HG03442 (cell line): ENCODE data around the gene TRERF1.
A peak's percentile ranks its signal among the peaks of the same experiment; 100 is the strongest.
"Not testable (repeated sequence)": the region's sequence is repeated elsewhere in the genome, so short reads cannot be mapped to it uniquely, and the experiment has no call there.

Experiments used
- ATAC-seq: cut with Tn5 transposase; IDR thresholded peaks from one replicate; pipeline ENCODE4 v1.9.1; 2021; ENCODE audit warnings: mild to moderate bottlenecking, moderate library complexity; ENCODE audit not compliant: unreplicated experiment

The TRERF1 gene

DNA sequence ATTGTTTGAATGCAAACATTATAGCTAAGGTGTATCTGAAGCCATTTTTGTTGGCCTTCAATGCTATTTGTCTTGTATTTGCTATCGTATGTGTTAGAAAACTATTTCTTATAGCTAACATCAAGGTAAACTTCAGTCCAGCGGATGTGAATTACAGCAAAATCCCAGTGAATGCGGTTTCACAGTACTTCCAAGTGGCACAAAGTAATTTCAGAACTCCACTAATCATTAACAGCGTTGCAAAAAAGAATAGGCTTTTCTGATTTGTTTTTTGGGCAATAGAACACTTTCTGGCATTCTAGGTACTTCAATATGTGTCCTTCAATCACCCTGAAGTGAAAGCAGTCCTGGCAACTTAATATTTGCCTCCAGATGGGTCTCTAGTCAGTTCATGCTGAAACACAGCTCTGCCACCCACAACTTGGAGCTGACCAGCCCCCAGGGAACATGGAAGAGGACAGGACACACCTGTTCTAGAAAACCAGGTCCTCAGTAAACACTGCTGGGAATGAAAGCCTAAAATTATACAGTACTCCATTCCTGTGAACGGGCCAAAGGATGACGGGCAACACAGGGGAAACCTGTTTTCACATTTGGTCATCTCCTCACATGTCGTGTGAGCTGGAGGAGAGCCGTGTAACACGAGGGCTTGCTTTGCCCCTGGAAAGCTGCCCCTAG lies 224.4 kb downstream of the TRERF1 start:
- ATAC-seq, result no peak

DNA sequence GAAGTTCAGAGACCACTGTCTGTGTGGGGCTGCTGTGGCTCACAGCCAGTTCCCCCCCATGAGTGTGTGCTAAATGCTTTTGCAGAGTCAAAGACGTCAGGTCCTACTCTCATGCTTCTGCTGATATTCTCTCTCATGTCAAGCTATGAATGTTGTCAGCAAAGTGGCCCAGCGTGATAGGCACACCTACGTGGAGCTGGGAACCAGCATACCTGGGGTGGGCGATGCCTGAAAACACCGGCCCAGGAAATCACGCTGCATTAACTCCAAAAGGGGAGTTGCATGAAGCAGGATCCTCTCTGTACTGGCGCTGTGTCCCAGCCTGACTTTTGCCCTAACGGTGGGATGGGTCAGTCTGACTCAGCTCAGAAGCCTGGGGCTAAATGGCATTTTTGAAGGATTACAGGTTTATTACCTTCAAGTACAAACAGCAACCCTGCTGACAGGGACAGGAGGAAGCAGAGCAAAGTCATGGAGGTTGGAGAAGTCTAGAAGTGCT lies 225.0 kb downstream of the TRERF1 start:
- ATAC-seq, result no peak

DNA sequence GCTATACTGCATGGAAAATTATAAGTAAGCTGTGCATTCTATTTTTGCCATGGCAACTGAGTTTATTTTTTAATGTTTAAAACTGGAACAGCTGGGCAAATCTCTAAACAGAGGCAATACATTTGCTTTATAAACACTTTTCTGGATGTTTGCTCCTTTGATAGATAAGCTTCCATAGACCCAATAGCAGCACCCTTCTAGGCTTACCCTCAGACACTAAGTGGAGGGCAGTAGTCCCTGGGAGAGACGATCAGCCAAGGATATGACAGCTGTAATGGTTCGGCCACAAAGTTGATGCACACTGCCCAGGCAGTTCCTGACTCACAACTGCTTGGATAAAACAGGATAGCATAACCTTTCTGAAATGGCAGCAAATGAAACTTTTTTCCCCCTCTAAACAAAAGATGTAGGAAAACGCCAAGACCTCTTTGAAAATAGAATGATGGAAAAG lies 225.5 kb downstream of the TRERF1 start:
- no peak for ATAC-seq

DNA sequence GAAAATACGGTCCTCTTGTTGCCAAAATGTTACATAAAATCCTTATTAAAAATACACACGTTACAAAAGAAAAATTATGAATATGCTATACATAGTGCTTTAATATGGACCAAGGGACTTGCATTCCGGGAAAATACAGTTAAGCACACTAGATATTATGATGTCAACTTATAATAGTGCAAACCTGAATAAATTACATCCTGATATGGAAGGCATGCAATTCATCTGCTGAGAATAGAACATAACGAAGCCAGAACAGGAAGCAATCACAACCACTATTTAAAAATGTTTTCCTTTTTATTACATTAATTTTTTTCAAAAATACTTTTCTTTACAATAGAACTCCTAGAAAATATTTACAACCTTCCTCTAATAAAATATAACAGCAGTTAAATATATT lies 226.3 kb downstream of the TRERF1 start:
- ATAC-seq, result no peak

DNA sequence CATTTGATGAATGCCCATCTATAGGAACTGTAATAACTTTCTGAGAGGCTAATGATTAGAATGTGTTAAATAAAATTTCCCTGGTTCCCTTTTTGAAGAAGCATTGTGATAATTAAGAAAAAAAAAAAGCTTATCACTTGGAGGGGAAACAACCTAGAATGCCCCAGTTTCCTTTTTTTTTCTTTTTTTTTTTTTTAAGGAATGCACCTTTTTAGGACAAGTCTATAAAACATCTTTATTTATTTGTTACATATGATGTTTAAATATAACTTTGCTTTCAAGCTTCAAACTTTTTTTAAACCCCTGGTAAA lies 226.7 kb downstream of the TRERF1 start:
- ATAC-seq, result no peak

DNA sequence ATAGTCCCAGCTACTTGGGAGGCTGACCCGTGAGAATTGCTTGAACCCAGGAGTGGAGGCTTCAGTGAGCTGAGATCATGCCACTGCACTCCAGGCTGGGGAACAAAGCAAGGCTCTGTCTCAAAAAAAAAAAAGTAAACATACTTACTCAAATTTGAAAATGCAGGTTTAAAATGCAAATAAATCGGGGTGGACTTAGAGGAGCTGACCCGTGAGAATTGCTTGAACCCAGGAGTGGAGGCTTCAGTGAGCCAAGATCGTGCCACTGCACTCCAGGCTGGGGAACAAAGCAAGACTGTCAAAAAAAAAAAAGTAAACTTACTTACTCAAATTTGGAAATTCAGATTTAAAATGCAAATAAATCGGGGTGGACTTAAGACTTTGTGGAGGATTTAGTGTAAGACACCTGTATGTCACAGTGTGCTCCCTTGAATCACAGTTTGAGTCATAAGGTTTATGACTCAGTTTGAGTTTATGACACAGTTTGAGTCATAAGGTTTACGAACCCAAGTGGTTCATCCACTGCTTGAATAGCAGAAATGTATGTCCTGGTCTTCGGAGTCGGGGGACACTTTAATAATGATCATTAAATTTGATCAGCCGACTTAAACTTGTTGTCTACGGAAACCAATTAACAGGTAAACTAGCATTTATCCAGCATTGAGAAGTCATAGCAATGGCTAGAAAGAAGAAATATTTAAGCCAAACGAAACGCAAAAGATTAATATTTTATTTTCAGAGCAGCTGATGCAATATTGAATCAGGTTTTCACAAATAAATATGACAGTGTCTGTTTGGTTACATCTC lies 227.3 kb downstream of the TRERF1 start:
- peak; percentile 93 for ATAC-seq

DNA sequence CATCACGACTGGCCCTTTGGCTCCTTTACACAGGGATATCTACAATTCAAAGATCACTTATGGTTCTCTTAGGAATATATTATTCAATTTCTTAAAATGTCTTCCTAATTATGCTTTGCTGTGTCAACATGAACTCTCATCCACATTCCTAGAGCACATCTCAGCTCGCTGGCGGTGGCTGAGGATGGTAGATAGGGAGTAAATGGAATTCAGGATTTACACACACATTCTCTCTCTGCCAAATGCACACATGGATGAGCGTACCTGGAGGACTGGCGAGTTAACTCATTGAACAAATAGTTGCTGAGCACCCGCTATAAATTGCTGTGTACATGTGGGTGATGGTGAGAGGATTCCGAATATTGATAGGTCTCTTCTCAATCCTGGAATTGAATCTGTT lies 229.3 kb downstream of the TRERF1 start:
- ATAC-seq, result no peak

DNA sequence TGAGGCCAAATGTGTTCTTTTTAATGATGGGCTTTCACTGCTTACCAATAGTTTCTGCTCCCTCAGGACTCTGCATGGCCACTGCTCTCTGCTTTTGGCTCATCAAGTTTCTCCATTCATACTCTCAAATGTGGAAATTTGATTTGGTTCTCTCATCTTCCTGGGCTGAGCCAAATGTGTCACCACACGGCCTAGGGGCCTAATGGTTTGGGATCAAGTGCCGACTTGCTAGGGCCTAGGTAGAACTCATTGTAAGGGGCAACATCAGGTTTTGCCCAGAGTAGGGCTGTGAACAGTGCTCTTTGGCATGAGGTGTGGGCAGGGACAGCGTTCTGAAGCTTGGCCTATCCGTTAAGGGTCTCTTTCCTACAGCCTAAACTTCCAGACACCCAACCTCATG lies 230.2 kb downstream of the TRERF1 start:
- no peak for ATAC-seq

DNA sequence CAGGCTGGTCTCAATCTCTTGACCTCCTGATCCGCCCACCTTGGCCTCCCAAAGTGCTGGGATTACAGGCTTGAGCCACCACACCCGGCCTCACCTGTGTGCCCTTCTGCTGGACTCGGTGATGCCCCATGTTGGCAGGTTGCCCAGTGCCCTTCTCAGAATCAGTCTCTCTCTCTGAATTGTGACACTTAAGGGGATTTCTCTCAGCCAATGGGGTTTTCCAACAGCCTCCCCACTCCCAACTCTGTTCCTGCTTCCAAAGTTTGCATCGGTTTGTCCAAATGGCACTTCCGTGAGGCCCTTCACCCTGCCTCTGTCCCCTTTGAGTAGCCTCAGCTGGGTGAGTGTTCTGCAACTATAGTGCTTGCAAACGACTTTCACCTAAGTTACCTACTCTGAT lies 230.9 kb downstream of the TRERF1 start:
- no peak for ATAC-seq

DNA sequence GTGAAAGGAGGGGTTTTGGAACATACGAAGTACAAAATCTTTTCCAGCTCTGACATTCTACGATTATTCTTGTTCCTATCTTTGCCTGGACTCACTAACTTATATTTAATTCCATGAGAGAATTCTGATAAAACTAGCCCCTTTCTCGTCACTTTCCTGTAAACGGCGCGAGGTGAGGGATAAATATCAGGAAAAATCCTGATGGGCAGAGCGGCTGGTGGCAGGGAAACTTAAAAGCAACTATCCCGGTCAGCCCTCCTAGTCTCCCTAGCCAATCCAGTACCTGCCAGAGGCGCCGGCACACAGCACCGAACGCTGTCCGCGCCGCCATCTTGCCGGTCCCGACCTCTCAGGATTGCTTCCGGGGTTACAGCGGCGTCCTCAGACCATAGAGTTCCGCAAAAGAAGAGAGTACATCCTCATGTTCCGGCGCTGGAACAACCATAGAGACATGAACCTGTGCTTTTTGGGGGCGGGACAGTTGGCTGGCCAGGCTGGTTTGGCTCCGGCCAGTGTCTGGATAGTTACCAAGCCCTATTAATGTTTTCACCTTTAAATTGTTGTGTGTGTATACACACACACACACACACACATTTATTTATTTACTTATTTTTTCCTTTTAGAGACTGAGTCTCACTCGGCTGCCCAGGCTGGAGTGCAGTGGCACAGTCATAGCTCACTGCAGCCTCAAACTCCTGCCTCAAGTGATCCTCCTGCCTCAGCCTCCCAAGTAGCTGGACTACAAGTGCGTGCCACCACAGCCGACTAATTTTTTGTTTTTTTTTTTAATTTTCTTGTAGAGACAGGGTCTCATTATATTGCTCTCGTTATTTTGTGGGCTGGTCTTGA lies 234.0 kb downstream of the TRERF1 start, which contains the start of gene MRPS10:
Gene MRPS10, minus strand, starts transcription at position 343 of the 849 bp plus-strand sequence. Its CDS starts 12 bp downstream, at position 331.
- peak; percentile 96 for ATAC-seq

DNA sequence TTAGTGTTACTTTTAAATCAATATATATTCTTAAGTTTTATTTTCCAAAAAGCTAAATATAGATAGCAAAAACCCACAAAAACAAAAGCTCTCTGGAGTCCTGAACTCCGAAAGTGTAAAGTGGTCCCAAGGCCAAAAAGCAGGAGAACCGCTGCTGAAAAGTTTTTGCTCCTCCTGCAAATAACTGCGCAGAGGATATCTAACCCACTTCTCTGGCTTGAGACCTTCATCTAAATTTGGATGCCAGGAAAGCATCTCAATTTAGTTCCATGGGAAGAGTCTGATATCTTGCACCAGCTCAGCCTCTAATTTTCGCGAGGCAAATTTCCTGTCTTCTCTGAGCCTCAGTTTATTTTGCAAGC lies 234.6 kb downstream of the TRERF1 start:
- no peak for ATAC-seq

DNA sequence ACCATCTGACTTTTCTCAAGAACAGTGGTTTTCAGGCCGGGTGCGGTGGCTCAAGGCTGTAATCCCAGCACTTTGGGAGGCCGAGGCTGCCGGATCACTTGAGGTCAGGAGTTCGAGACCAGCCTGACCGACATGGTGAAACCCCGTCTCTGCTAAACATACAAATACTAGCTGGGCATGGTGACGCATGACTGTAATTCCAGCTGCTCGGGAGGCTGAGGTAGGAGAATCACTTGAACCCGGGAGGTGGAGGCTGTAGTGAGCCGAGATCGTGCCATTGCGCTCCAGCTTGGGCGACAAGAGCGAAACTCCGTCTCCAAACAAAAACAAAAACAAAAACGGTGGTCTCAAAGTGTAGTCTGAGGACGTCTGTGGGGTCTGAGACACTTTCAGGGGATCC lies 235.2 kb downstream of the TRERF1 start:
- ATAC-seq, result not testable (repeated sequence)

DNA sequence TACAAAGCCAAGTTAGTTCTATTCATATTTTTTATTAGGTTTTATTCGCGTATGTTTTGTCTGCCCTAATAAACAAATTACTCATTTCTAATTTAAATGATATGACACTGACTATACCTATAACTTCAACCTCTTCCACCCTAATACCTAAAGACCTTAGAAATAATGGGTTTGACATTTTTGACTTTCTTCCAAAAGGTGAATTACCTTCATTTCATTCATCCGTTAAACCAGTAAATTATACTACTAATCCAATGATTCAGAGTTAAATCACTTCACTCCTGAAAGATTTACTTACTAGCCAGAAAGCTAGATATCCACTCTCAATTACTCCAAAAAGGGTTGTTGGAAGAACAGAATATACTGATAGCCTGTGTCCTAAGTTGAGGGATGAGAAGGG lies 239.3 kb downstream of the TRERF1 start:
- ATAC-seq, result no peak

DNA sequence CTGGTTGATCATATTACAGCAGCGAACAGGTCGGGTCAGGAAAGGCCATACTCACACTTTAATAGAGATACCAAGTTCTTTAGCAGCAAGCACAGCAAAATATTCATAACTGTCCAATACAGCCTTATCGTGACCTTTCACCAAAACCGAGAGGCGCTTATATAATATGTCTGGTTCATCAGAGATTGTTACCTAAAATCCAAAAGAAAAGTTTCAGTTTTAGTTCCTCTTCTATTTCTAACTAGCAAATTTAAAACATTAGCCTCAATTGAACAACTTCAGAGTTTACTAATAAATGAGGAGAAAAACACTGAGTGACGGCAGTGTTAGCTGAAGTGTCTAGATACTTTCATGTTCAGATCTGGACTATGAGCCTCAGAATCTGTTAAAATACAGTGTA lies 240.0 kb downstream of the TRERF1 start:
- no peak for ATAC-seq

DNA sequence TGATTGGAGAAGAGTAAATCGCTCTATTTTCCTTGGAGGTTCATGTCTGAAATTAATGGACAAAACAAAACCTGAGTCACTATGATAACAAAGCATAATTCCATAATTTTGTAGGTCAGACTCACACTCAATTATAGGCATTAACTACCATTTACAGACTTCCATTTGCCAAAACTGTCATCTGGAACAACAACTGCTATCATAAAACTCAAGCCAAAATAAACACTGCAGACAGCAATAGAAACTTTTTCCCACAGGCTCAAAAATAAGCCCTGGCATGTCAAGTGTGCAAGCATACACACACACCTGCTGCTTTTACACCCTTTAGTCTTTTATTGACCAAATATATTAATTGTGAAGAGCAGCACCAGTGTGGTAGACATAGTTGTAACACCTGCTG lies 241.2 kb downstream of the TRERF1 start:
- no peak for ATAC-seq

DNA sequence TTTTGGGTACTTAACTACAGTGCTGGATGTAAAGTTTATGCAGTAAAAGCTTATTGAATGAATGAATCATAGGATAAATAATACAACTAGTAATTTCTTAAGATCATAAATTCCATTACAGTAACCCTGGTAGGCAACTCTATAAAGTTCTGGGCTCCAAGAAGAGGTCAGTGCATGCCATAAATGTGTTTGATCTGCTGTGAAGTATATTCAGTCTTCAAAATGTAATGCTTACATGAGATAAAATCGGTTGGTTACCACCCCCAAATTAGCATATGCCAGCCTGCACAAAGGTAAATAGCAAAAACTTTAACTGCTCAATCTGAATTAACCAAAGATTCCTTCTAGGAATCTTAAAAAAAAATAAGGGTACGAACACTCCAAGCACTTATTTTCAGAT lies 244.2 kb downstream of the TRERF1 start:
- ATAC-seq, result not testable (repeated sequence)

DNA sequence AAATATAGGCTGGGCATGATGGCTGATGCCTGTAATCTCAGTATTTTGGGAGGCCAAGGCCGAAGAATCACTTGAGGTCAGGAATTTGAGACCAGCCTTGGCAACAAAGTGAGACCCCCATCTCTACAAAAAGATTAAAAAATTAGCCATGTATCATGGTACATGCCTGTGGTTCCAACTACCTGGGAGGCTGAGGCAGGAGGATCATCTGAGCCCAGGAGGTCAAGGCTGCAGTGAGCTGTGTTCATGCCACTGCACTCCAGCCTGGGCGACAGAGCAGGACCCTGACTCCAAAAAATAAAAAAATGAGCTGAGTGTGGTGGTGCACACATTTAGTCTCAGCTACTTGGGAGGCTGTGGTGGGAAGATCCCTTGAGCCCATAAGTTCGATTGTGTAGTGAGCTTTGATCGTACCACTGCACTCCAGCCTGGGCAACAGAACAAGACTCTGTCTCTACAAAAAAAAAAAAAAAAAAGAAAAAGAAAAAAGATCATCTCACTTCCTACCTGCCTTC lies 246.9 kb downstream of the TRERF1 start:
- no peak for ATAC-seq

DNA sequence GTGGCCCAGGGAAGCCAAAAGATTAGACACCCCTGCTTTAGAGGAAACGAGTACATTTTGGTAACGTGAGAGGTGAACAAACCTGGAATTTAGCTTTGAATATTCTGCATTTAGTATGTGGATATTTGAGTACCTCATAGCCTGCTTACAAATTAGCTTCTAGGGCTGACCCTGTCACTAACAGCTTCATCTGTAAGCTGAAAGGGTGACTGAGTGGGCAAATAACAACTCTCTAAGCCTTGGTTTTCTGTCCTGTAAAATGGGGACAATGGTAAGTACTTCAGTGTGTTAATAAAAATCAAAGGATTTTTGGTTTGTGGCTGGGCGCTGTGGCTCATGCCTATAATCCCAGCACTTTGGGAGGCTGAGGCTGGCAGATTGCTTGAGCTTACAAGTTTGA lies 248.5 kb downstream of the TRERF1 start:
- no peak for ATAC-seq

DNA sequence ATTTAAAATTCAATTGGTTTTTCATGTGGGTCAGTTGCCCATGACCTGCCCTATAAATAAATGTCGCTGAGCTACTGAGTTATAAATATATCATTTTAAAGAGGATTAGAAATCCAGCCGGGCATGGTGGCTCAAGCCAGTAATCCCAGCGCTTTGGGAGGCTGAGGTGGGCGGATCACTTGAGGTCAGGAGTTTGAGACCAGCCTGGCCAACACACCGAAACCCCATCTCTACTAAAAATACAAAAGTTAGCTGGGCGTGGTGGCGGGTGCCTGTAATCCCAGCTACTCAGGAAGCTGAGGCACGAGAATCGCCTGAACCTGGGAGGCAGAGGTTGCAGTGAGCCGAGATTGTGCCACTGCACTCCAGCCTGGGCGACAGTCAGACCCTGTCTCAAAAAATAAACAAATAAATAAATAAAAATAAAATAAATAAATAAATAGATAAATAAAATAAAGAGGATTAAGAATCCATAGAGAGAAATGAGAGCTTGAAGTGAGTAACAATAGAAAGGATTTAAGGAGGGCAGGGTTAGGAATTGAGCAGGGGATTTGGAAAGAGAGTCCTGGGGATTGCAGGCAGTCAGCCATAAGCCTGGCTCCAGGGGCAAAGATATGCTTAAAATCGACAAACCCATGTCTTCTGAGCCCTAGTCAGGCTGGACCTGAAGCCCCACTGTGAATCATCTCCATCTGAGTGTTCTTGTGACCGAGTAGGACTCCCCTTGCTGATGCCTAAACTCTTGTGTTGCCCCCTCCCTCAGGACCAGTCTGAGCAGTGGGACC lies 249.4 kb downstream of the TRERF1 start:
- not testable (repeated sequence) for ATAC-seq

DNA sequence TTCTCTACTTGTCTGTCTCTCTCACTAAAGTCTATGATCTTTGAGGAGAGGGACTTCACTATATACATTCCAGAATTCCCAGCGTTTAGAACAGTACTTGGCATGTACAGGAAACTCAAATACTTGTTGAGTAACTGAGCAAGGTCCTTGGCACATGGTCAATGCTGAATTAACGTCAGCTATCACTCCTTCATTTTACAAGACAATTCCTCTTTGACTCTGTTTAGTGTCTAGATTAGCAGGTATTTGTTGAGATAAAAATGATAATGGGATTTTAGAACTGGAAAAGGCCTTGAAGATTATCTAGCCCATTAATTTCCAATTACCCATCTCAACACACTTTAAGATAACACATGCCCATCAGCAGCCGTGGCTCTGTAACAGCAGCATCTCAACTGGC lies 250.3 kb downstream of the TRERF1 start:
- no peak for ATAC-seq
